HG03521 (cell line): ENCODE results near the gene PLXNB1.
"Not testable (repeated sequence)": the region's sequence is repeated elsewhere in the genome, so short reads cannot be mapped to it uniquely, and the experiment has no call there.

Experiments used
- ATAC-seq: cut with Tn5 transposase; IDR thresholded peaks from one replicate; pipeline ENCODE4 v1.9.1; 2021; ENCODE audit warnings: mild to moderate bottlenecking, moderate library complexity; ENCODE audit not compliant: unreplicated experiment

Gene PLXNB1

GRCh38 chr3:48407542-48408099, 22.3 kb downstream of the PLXNB1 start:
- no peak for ATAC-seq

DNA sequence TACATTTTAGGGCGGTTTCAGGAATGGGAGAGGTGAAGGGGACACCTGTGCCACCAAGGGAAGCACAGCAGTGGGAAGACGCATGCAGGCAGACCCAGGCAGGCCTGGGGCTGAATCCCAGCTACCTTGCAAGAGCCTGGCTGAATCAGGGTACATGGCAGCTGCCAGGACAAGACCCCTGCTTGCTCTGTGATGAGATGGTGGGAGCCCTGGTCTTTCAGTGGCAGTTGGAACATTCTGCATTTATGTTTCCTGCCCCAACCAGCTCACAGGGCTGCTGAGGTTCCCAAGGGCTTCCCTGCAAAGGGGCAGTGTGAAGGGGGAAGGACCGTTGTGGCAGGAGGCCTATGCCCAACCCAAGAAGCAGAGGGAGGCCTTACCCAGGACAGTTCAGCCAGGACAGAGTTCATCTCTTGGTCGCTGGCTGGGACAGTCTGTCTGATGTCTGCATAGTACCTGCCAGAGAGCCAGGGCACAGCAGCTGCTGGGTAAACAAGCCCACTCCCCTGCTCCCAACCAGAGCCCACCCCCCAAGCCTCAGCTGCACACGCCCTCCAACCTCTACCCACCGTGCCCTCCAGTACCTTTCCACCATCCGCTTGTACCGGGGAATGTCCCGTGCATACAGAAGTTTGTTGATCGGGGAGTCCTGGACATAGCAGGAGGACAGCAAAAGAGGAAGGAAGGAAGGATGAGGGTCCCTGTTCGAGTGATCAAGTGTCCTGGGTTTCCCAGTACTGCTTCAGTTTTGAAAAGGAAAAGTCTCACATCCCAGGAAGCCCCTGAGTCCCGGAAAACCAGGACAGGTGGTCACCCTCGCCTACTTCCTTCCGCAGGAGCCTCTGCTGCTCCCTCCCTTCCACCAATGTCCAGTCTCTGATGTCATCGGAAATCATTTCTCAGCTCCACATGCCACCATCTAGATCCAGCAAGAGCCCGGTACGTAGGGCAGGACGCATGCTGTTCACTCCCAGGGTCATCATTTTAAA, 23.1 kb downstream of the PLXNB1 start:
- no peak for ATAC-seq

DNA sequence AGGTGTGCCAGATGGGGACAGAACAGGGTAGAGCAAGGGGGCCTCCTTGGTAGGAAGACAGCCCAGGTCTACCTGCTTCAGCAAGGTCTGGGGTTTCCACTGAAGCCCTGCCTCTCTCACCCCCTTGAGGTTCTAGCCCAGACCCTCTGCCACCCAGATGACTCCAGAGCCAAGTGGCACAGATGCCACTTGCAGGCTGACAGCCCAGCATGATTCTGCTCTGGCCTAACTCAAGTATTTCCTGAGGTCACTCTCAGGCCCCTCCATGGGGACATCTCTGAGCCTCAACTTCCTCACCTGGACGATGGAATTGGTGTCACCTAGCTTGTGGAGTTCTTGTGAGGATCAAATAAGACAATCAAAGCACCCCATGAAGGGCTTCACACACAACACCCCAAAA, 23.9 kb downstream of the PLXNB1 start:
- no peak for ATAC-seq

DNA sequence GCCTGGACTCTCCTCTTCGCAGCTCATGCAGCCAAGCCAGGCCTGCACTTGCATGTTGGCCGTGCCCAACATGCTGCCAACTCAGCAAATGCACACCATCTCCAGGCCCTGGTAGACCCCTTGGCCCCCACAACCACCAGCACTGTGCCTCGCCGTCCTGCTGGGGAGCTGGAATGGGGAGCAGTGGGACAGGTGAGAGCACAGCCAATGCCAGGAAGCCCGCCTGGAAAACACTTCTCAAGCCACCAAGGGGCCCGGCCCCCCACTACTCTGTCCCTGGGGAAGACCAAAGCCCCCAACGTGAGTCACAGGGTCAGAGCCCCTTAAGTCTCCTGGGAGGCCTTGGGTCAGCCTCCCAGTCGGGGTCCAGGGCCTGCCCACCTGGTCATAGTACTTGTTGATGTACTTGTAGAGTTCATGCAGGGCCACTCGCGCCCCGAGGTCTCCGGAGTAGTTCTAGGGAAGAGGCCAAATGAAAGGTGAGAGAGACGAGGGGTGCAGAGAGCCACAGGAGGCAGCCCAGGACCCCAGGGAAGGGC, 24.5 kb downstream of the PLXNB1 start:
- ATAC-seq: no peak

- no peak for ATAC-seq
Measured at GRCh38 chr3:48404440-48405342, 25.2 kb downstream of the PLXNB1 start.

- no peak for ATAC-seq
Measured at GRCh38 chr3:48403533-48404439, 26.1 kb downstream of the PLXNB1 start.

- ATAC-seq: no peak
Measured at GRCh38 chr3:48402907-48403306, 27.0 kb downstream of the PLXNB1 start.

GRCh38 chr3:48402281-48402732, 27.6 kb downstream of the PLXNB1 start:
- ATAC-seq: no peak

GRCh38 chr3:48401434-48401901, 28.4 kb downstream of the PLXNB1 start:
- ATAC-seq: not testable (repeated sequence)

GRCh38 chr3:48400824-48401433, 29.0 kb downstream of the PLXNB1 start:
- ATAC-seq: no peak

DNA sequence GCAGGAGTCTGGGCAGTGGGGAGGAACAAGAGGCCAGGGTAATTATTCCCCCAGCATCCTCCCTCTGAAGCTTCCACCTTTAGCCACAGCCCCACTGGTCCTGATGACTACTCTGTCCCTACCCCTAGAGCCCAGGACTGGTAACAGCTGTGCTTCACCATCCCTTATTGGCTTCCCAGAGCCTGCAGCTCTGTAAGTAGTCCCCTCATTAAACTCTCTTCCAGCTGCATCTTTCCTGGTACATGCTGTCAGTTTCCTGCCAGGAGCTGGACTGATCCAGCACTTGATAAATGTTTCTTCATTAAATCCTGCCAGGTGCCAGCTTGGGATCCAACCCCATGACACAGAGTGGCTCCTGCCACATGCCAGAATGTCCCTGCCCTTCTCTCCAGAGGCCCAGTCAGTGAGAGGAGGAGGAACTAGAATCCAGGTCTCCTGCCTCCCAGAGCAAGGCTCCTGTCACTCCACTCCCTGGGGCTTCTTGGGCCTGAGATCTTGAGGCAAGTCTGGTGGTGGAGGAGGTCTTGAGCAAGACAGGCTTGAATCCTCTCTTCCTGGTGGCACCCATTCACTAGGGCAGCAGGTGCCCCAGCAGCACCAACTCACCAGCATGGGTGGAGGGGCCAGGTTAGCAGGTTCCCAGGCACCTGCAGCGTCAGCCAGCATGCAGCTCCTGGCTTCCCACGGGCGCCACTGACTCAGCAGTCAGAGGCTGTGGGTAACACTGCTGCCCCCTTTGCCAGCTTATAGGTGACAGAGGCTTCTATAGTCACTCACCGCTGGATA, 30.3 kb downstream of the PLXNB1 start:
- ATAC-seq: no peak

- no peak for ATAC-seq
Measured at GRCh38 chr3:48398701-48399386, 31.0 kb downstream of the PLXNB1 start.

DNA sequence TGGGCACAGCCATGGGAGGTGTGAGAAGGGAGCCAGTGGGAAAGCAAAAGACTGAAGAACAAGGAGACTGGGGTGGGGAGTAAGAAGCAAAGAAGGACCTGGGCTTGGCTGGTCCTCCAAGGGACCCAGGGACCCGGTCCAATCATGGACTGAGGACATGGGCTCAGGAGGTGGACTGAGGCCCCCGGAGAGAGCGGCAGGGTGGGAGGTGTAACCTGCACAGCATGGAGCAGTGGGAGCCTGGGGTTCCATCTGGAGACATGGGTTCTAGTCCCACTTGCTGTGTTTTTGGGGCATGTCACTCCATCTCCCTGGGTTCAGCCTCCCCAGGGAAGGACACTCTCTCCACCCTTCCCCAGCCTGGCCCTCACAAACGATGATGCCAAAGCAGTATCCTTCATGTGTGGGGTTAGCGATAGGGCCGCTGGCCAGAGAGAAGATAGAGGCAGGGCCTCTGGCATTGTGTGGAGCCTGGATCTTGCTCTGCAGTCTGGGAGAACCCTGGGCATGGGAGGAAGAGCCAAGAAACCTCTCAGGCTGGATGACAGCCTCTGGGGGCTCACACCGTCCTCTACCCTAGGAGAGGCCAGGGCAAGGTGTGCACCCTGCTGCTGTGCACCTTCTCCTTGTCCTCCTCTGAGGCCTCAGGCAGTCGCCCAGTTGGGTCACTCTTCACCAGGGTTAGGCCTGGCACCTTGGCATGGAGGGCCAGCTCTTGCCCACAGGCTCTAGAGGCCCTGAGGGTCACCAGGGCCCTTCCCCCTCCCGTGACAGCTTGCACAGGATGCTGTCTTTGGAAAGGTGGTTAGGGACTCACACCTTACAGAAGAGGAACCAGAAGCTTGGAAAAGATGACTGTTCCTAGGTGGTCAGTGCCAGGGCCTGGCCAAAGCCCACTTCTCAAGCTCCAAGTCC, 31.9 kb downstream of the PLXNB1 start:
- no peak for ATAC-seq

DNA sequence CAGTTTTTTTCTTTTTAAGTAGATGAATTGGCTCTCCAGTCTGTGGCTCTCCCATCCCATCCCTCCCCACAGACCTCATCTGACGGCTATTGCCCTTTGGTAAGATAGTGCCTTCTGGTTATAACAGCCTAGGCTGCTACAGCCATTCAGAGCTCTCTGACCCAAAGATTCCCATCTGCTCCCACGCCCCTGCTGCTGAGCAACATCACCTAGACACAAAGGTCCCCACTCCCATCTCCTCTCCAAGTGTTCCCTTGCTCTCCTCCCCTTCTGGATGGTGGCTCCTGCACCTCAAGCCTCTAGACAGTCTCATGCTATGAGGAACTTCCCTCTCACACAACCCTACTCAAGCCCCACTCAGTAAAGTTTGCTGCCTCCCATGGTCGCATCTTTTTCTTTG, 34.2 kb downstream of the PLXNB1 start:
- ATAC-seq: no peak

GRCh38 chr3:48394391-48394790, 35.5 kb downstream of the PLXNB1 start:
- ATAC-seq: no peak

DNA sequence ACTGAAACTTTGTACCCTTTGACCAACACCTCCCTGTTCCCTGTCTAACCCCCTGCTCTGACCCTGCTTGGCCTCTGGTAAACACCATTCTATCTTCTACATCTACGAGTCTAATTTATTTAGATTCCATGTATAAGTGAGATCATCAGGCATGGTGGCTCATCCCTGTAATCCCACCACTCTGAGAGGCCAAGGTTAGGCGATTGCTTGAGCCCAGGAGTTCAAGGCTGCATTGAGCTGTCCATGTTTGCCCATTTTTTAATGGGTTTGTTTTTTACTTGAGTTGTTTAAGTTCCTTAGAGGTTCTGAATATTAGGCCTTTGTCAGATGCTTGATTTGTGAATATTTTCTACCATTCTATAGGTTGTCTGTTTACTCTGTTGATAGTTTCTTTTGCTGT, 40.9 kb downstream of the PLXNB1 start:
- no peak for ATAC-seq

- no peak for ATAC-seq
Measured at GRCh38 chr3:48387634-48388033, 42.3 kb downstream of the PLXNB1 start.
